GM12865 (cell line): Measurements from ENCODE around the gene GARIN5B.

Source experiments
- DNase-seq: peaks from one replicate; pipeline ENCODE4 v3.0.0; 2010; ENCODE audit warnings: low read depth
- H3K4me3 ChIP-seq: 2 replicates; pipeline ENCODE4 v1.5.1; 2011; ENCODE audit warnings: mild to moderate bottlenecking, low read depth, low read length, control low read depth
- TF ChIP-seq, protein P1 (sequence below): IDR thresholded peaks from 2 replicates; pipeline ENCODE4 v1.5.1; 2011; ENCODE audit warnings: low read length, control low read depth, low read depth, inconsistent platforms; ENCODE audit not compliant: insufficient read depth; ENCODE audit errors: missing control alignments

GARIN5B gene

DNA sequence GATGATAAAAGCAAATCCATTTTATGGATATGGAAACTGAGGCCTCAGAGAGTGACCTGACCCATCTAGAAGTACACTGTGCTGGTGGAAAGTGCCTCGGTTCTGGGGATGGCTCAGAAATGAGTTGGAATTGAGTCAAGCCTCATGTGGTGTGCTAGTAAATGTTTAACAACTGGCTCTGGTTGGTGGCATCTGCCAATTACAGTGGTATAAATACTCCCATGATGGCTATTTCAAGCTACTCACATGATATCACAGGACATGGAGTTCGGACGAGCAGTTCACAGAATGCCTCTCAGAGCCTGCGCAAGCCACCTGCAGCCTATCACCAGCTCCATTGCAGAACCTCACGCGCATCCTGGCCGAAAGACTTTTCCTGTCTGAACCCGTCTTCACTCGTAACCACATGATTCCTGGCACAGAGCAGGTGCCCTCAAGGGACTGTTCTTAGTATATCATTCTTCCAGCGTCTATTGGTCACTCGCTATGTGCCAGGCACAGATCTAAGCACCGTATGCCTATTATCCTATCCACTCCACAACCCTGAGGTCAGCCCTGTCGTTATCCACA lies 47.0 kb downstream of the GARIN5B start:
- H3K4me3 ChIP-seq: no peak overlapping the region
- TF ChIP-seq, protein P1, sequence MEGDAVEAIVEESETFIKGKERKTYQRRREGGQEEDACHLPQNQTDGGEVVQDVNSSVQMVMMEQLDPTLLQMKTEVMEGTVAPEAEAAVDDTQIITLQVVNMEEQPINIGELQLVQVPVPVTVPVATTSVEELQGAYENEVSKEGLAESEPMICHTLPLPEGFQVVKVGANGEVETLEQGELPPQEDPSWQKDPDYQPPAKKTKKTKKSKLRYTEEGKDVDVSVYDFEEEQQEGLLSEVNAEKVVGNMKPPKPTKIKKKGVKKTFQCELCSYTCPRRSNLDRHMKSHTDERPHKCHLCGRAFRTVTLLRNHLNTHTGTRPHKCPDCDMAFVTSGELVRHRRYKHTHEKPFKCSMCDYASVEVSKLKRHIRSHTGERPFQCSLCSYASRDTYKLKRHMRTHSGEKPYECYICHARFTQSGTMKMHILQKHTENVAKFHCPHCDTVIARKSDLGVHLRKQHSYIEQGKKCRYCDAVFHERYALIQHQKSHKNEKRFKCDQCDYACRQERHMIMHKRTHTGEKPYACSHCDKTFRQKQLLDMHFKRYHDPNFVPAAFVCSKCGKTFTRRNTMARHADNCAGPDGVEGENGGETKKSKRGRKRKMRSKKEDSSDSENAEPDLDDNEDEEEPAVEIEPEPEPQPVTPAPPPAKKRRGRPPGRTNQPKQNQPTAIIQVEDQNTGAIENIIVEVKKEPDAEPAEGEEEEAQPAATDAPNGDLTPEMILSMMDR: no peak
- no peak for DNase-seq

DNA sequence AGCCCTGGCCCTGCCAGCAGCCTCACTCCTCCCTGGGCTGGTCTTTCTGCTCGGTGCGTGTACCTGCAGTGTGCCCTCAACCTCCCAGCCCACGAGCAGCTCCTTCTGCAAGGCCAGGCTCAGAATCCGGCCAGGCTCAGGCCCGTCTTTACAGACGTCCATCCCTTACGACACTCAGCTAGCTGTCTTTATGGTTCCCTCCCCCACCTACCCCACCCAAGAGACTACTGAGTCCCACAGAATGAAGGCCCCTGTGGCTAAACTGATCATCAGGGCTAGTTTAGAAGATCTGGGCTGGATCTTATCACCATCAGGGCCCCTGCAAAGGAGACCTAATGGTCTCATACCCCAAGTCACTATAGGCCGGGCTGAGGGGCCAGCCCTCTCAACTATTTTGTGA lies 48.7 kb downstream of the GARIN5B start:
- no peak for DNase-seq
- no peak overlapping the region for H3K4me3 ChIP-seq
- TF ChIP-seq, protein P1: no peak

DNA sequence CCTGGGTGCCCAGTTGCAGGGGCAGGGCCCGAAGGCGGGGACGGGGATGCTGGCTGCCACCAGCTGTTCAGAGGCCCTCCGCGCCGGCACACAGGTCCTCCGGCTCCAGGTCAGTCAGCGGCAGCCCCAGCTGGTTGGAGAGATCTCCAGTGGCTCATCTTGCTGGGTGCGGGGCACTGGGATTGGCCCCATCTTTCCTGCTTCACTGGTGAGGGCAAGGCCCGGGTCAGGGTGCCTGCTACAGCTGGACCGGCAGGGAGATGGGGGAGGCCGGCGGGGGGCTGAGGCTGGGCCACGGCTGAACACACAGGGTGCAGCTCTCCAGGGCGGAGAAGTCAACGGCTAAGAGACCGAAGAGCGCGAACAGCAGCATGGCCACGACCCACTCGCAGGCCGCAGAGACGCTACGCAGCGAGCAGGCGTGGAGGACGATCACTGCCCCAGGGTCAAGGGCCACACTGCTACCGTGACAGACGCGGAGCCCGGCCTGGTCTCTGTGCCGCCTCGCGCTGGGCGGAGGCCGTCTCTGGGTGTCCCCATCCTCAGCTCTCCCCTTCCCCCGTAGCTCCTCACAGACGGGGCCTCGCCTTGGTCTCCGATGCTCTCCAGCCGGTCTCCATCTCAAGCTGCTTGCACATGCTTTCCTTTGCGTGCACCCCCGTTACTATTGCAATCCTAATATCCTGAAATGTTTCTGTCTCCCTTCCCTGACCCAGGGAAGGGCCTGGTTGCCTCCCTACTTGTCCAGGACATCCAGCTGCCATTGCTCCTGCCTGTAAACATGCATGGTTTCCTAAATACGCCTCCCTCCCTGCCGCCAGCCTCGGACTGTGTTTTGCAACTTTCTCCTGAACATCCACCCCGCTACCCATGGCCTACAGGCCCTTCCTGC lies 50.2 kb downstream of the GARIN5B start:
- no peak overlapping the region for H3K4me3 ChIP-seq
- no peak for DNase-seq
- TF ChIP-seq, protein P1: no peak

DNA sequence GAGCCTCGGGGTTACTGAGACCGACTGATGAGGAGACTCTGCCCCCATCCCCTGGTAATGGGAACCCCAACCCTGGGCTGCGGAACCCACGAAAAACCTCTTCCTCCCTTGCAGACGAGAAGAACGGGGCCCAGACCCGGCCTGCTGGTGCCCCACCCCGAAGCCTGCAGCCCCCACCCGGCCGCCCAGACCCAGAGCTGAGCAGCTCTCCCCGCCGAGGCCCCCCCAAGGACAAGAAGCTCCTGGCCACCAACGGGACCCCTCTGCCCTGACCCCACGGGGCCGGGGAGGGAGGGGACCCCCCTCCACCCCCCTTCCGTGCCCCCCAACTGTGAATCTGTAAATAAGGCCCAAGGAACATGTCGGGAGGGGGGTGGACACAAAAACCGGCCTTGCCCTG lies 51.3 kb downstream of the GARIN5B start:
- TF ChIP-seq, protein P1: no peak
- no peak overlapping the region for H3K4me3 ChIP-seq
- DNase-seq: no peak

DNA sequence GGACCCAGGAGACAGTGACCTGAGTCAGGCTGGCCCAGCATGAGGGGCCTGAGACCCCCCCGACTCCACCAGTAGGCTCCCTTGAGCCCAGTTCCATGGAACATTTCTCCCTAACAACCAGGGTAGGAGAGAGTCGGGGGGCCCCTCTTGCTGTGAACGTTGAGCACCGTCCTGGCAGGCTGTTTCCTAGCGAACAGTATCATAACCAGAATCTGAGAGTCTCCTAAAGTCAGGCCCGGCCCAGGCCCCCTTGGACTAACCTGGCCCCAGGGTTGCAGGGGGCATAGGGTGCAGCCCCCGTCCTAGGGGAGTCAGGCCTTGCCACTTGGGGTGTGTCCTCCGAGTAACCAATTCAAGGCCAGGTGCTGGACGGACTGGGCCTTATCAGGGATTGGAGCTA lies 51.7 kb downstream of the GARIN5B start:
- TF ChIP-seq, protein P1: no peak

DNA sequence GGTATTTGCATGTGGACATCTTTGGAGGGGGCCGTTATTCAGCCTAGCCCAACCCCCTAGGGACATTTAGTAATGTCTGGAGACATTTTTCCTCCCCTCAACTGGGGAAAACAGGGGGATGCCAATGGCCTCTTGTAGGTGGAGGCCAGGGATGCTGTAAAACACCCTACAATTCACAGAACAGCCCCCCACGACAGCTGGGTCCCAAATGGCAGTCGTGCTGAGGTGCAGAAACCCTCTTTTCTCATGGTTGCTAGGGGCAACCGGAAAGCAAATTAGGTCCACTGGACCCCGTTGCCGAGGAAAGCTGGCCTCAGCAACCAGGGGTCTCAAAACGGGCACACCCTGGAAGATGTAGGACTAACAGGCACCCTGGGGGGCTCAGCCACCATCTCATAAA lies 52.6 kb downstream of the GARIN5B start:
- no peak for DNase-seq
- TF ChIP-seq, protein P1: no peak
- H3K4me3 ChIP-seq: no peak overlapping the region

More for the DNA sequence above, 51.7 kb downstream of the GARIN5B start:
- DNase-seq: no peak
- no peak overlapping the region for H3K4me3 ChIP-seq
